ENCODE results near the gene TM2D1. TPM values are rescaled to one million over a fixed set of nuclear protein-coding genes. Genes with fewer than 3 reads are reported as not detected.

The TM2D1 gene
- total RNA-seq, 1 donor from 2014 or later: 23.1 TPM

DNA sequence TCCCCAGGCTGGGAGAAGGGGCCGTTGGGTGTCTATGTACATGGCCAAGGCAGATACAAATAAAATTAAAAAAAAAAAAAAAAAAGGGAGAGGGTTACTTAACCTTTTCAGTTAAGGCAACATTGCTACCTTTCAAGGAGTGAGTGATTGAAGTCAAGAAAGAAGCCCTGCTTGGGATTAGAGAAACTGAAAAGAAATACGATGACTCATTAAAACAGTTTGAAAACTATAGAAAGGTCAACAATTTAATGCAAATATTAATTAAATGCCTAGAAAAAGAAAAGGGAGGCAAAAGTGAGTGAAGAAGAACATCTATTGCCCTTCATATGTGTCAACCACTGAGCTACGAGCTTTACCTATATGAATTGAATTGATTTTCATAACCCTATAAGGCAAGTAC lies 69.5 kb downstream of the TM2D1 start:
- Mint-ChIP-seq H3K4me1 (ENCODE audit: unreplicated experiment) (no peaks in the 10 kb centered on the region), H3K36me3 (ENCODE audit: low read depth, unreplicated experiment) (no peaks in the 10 kb centered on the region), H3K4me3 (ENCODE audit: unreplicated experiment) (no peak overlapping the region), H3K9me3 (ENCODE audit: unreplicated experiment) (no peaks in the 10 kb centered on the region), H3K27ac (ENCODE audit: unreplicated experiment) (no peak overlapping the region), H3K27me3 (ENCODE audit: unreplicated experiment) (no peaks in the 10 kb centered on the region)
- DNase-seq (ENCODE audit: low spot score): no peak
- TF ChIP-seq, protein P1, sequence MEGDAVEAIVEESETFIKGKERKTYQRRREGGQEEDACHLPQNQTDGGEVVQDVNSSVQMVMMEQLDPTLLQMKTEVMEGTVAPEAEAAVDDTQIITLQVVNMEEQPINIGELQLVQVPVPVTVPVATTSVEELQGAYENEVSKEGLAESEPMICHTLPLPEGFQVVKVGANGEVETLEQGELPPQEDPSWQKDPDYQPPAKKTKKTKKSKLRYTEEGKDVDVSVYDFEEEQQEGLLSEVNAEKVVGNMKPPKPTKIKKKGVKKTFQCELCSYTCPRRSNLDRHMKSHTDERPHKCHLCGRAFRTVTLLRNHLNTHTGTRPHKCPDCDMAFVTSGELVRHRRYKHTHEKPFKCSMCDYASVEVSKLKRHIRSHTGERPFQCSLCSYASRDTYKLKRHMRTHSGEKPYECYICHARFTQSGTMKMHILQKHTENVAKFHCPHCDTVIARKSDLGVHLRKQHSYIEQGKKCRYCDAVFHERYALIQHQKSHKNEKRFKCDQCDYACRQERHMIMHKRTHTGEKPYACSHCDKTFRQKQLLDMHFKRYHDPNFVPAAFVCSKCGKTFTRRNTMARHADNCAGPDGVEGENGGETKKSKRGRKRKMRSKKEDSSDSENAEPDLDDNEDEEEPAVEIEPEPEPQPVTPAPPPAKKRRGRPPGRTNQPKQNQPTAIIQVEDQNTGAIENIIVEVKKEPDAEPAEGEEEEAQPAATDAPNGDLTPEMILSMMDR (IDR thresholded peaks at IDR 0.05; ENCODE audit: unreplicated experiment): no peak

GRCh38 chr1:61654067-61654466 lies 70.9 kb downstream of the TM2D1 start:
- Mint-ChIP-seq H3K36me3 (ENCODE audit: low read depth, unreplicated experiment) (no peaks in the 10 kb centered on the region), H3K9me3 (ENCODE audit: unreplicated experiment) (no peaks in the 10 kb centered on the region), H3K4me3 (ENCODE audit: unreplicated experiment) (no peak overlapping the region), H3K4me1 (ENCODE audit: unreplicated experiment) (no peaks in the 10 kb centered on the region), H3K27me3 (ENCODE audit: unreplicated experiment) (no peaks in the 10 kb centered on the region), H3K27ac (ENCODE audit: unreplicated experiment) (no peak overlapping the region)
- TF ChIP-seq, protein P1 (IDR thresholded peaks at IDR 0.05; ENCODE audit: unreplicated experiment): no peak
- no peak for DNase-seq (ENCODE audit: low spot score)

DNA sequence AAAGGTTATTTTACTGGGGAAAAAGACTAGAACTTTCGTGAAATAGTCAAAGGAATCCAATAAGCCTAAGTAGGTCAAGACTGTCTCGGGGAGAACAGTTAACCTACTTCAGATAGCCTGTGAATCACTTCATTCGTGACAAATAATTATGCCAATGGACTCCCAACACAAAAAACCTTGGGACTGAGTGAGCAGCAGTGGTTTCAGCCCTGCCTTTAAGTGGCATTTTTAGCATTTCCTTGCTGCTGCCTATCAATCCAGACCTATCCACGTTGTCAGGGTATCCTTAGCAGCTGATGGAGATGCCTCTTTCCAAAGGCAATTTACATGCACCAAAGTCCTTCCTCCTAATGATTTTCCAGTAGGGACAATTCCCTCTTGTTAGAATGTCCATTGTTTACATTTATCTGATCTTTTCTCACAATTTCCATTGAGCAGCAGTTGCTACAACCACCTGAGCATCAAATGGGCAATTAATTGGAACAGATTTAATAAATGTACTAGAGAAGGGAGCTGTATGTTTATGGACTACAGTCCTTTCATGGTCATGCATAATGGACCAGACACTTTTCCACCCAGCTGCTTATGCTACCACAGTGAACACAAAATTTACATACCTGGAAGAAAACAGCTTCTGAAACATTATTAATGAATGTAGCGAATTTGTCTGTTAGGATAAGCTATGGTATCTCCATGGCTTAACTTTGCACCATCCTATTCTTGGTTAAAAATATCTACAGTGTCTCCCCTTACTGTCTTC lies 75.8 kb downstream of the TM2D1 start:
- Mint-ChIP-seq H3K27me3 (ENCODE audit: unreplicated experiment) (no peaks in the 10 kb centered on the region), H3K4me3 (ENCODE audit: unreplicated experiment) (no peak overlapping the region), H3K4me1 (ENCODE audit: unreplicated experiment) (peaks cover 2% of the 10 kb centered on the region), H3K9me3 (ENCODE audit: unreplicated experiment) (no peaks in the 10 kb centered on the region), H3K27ac (ENCODE audit: unreplicated experiment) (no peak overlapping the region), H3K36me3 (ENCODE audit: low read depth, unreplicated experiment) (no peaks in the 10 kb centered on the region)
- TF ChIP-seq, protein P1 (IDR thresholded peaks at IDR 0.05; ENCODE audit: unreplicated experiment): no peak
- DNase-seq (ENCODE audit: low spot score): no peak

DNA sequence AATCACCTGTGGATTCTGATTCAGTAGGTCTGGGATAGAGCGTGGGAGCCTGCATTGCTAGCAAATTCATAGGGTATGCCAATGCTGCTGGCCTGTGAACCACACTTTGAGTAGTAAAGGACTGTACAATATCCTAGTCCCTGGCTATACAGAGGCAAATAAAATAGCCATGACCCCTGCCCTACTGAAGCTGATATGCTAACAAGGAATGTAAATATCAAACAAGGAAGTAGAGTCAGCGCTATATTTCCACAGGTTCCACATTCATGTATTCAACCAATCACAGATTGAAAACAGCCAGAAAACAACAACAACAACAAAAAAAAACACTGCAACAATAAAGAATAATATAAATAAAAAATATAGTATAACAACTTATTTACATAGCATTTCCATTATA lies 77.8 kb downstream of the TM2D1 start:
- H3K27ac Mint-ChIP-seq (ENCODE audit: unreplicated experiment): no peak overlapping the region
- peaks cover 2% of the 10 kb centered on the region for H3K4me1 Mint-ChIP-seq (ENCODE audit: unreplicated experiment)
- DNase-seq (ENCODE audit: low spot score): no peak
- no peaks in the 10 kb centered on the region for H3K27me3 Mint-ChIP-seq (ENCODE audit: unreplicated experiment)
- no peaks in the 10 kb centered on the region for H3K36me3 Mint-ChIP-seq (ENCODE audit: low read depth, unreplicated experiment)
- no peak overlapping the region for H3K4me3 Mint-ChIP-seq (ENCODE audit: unreplicated experiment)
- TF ChIP-seq, protein P1 (IDR thresholded peaks at IDR 0.05; ENCODE audit: unreplicated experiment): no peak
- no peaks in the 10 kb centered on the region for H3K9me3 Mint-ChIP-seq (ENCODE audit: unreplicated experiment)

DNA sequence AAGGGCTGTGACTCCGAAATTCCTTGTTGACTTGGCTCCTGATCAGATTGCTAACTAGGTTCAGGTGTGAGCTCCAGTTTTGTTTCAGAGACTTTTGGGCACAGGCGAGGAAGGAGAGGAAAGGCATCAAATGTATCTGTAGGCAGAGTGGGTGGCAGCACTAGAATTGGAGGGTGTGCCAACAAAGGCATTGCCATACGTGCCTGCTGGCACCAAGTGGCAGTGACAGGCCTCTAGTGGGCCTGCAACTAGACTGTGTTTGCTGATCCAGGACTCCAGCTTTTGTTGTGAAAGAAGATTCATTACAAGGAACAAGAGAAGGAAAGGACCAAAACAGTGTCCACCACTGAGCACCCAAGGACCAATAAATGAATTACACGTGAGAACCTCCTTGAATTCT lies 79.5 kb downstream of the TM2D1 start:
- H3K4me1 Mint-ChIP-seq (ENCODE audit: unreplicated experiment): peaks cover 10% of the 10 kb centered on the region
- TF ChIP-seq, protein P1 (IDR thresholded peaks at IDR 0.05; ENCODE audit: unreplicated experiment): no peak

More for the DNA sequence above, 79.5 kb downstream of the TM2D1 start:
- H3K4me3 Mint-ChIP-seq (ENCODE audit: unreplicated experiment): no peak overlapping the region
- no peak for DNase-seq (ENCODE audit: low spot score)
- H3K27me3 Mint-ChIP-seq (ENCODE audit: unreplicated experiment): no peaks in the 10 kb centered on the region
- H3K36me3 Mint-ChIP-seq (ENCODE audit: low read depth, unreplicated experiment): no peaks in the 10 kb centered on the region
- no peak overlapping the region for H3K27ac Mint-ChIP-seq (ENCODE audit: unreplicated experiment)
- no peaks in the 10 kb centered on the region for H3K9me3 Mint-ChIP-seq (ENCODE audit: unreplicated experiment)

Data from endothelial cell (in vitro differentiated cells).